Mesothelial cell of epicardium (in vitro differentiated cells): ENCODE data around the gene SOCS3. TPM values are rescaled to one million over a fixed set of nuclear protein-coding genes. Genes with fewer than 3 reads are reported as not detected.

ENCODE experiments used
- DNase-seq, 2 experiments: peaks; one replicate each; pipeline ENCODE4 v3.0.0; 2021; ENCODE audit warnings: low spot score in 2 of 2; ENCODE audit not compliant: unreplicated experiment in 2 of 2
- H3K27ac Mint-ChIP-seq: 2 replicates; pipeline ENCODE4 v1.8.0; 2021; ENCODE audit warnings: mixed read lengths
- H3K27me3 Mint-ChIP-seq: 2 replicates; pipeline ENCODE4 v1.8.0; 2021; ENCODE audit warnings: low read depth, mixed read lengths
- H3K36me3 Mint-ChIP-seq: 2 replicates; pipeline ENCODE4 v1.8.0; 2021; ENCODE audit warnings: mixed read lengths
- H3K4me1 Mint-ChIP-seq: 2 replicates; pipeline ENCODE4 v1.8.0; 2021; ENCODE audit warnings: mixed read lengths
- H3K4me3 Mint-ChIP-seq: 2 replicates; pipeline ENCODE4 v1.8.0; 2021; ENCODE audit warnings: mild to moderate bottlenecking, moderate library complexity, mixed read lengths
- H3K9me3 Mint-ChIP-seq: 2 replicates; pipeline ENCODE4 v1.8.0; 2021; ENCODE audit warnings: mixed read lengths
- total RNA-seq: library from RNA; stranded (reverse); gene quantifications from 3 replicates; pipeline ENCODE4 v1.2.1, GENCODE V29; 2021
- TF ChIP-seq, protein P1 (sequence below): fragments of 200-600 bp; sonication (generic); IDR thresholded peaks from one replicate; pipeline ENCODE4 v1.5.0; 2021; ENCODE audit warnings: antibody characterized with exemption; ENCODE audit not compliant: unreplicated experiment

The SOCS3 gene
- total RNA-seq, 1 donor from 2014 or later, result 45.7 TPM

DNA sequence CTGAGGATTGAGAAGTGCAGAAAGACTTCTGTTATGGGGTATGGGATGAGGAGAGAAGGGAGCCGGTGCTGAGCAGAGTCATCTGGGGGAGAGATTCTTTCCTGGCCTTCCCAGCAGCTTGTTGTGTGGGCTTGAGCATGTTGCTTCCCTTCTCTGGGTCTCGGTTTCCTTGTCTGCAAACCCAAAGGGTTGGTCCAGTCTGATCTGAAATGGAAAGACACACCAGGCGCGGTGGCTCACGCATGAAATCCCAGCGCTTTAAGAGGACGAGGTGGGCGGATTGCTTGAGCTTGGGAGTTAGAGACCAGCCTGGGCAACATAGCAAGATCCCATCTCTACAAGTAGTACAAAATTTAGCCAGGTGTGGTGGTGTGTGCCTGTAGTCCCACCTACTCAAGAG lies 6.0 kb downstream of the SOCS3 start:
- no peak for DNase-seq
- TF ChIP-seq, protein P1, sequence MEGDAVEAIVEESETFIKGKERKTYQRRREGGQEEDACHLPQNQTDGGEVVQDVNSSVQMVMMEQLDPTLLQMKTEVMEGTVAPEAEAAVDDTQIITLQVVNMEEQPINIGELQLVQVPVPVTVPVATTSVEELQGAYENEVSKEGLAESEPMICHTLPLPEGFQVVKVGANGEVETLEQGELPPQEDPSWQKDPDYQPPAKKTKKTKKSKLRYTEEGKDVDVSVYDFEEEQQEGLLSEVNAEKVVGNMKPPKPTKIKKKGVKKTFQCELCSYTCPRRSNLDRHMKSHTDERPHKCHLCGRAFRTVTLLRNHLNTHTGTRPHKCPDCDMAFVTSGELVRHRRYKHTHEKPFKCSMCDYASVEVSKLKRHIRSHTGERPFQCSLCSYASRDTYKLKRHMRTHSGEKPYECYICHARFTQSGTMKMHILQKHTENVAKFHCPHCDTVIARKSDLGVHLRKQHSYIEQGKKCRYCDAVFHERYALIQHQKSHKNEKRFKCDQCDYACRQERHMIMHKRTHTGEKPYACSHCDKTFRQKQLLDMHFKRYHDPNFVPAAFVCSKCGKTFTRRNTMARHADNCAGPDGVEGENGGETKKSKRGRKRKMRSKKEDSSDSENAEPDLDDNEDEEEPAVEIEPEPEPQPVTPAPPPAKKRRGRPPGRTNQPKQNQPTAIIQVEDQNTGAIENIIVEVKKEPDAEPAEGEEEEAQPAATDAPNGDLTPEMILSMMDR, result no peak
- Mint-ChIP-seq H3K27me3 (no peaks in the 10 kb centered on the region), H3K9me3 (no peaks in the 10 kb centered on the region), H3K4me1 (peaks cover 68% of the 10 kb centered on the region), H3K4me3 (peak overlapping the region; percentile 59), H3K27ac (peak overlapping the region; percentile 99), H3K36me3 (peaks cover 8% of the 10 kb centered on the region)

GRCh38 chr17:78351449-78352006 lies 8.3 kb downstream of the SOCS3 start:
- peaks cover 3% of the 10 kb centered on the region for H3K36me3 Mint-ChIP-seq
- TF ChIP-seq, protein P1, result no peak

DNA sequence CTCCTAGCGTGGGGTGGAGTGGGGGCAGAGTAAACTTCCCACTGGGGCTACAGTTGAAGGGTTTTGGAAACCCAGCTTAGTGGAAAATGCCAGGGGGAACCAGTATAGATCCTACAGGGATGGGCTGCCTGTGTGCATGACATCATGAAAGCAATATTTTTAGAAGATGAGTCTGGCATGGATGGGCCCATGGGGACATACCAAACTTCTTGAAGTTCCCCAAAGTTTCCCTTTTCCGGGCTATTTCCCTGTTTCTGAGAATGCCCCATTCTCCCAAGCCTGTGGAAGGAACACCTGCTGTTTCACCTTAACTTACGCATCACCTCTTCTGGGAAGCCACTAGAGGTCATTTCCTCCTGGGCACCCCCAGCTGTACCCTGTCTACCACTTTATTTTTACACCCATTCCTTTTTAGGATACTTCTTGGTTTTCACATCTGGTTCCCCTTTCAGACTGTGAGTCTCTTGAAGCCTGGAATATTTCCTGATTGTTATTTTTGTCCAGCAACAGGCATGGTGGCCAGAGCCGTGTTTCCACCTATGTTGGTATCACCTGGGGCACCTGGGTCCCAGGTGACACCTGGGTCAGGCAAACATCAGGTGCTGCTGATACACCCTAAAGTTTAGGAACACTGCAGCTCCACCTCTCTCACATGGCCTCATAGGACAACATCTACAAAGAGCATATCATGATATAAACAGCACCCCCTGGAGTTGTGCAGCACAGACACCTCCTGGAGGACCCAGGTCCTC lies 9.8 kb downstream of the SOCS3 start:
- TF ChIP-seq, protein P1, result no peak
- Mint-ChIP-seq H3K36me3 (no peaks in the 10 kb centered on the region), H3K9me3 (no peaks in the 10 kb centered on the region), H3K27me3 (no peaks in the 10 kb centered on the region), H3K4me3 (no peak overlapping the region), H3K27ac (no peak overlapping the region), H3K4me1 (peaks cover 33% of the 10 kb centered on the region)
- no peak for DNase-seq

More at GRCh38 chr17:78351449-78352006, 8.3 kb downstream of the SOCS3 start:
- peak in 1 of 2 experiments; percentile 61 for DNase-seq
- H3K27me3 Mint-ChIP-seq, result no peaks in the 10 kb centered on the region
- H3K27ac Mint-ChIP-seq, result peak overlapping the region; percentile 92
- H3K4me3 Mint-ChIP-seq, result peak overlapping the region; percentile 38
- H3K9me3 Mint-ChIP-seq, result no peaks in the 10 kb centered on the region
- H3K4me1 Mint-ChIP-seq, result peaks cover 46% of the 10 kb centered on the region

DNA sequence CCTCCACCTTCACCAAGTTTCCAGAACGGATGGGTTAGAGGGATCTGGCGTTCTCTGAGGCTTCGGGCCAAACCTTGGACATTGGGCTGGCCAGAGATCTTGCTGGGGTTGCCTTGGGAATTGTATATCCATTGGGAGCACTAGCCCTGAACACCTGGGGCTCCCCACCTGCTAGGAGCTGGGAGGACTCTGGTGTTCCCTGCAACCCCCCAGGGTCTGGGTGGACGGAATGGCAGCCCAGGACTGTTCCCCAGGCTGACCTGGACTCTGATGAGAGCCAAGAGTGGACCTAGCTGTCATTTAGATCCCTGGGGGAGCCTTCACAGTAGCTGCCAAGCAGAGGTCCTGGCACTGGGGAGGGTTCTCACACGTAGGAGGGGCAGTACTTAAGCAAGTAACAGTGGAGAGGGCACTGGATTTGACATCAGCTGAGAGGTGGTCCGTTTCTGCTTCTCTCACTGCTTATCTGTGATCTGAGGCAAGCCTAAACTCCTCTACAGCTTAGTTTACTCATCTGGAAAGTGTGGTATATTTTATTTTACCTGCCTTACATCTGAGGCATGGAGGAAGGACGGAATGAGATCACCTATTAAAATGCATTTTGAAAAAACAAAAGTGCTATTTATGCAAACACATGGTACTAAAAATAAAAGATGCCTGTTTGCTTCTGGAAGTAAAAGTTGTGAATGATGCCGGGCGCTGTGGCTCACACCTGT lies 11.7 kb downstream of the SOCS3 start:
- no peaks in the 10 kb centered on the region for H3K27me3 Mint-ChIP-seq
- DNase-seq, result no peak
- H3K9me3 Mint-ChIP-seq, result no peaks in the 10 kb centered on the region
- H3K36me3 Mint-ChIP-seq, result no peaks in the 10 kb centered on the region
- H3K4me3 Mint-ChIP-seq, result no peak overlapping the region
- no peak overlapping the region for H3K27ac Mint-ChIP-seq
- H3K4me1 Mint-ChIP-seq, result peaks cover 22% of the 10 kb centered on the region
- TF ChIP-seq, protein P1, result no peak

- no peak overlapping the region for H3K4me3 Mint-ChIP-seq
- H3K27ac Mint-ChIP-seq, result no peak overlapping the region
- DNase-seq, result no peak
- TF ChIP-seq, protein P1, result no peak
- no peaks in the 10 kb centered on the region for H3K9me3 Mint-ChIP-seq
- no peaks in the 10 kb centered on the region for H3K27me3 Mint-ChIP-seq
- no peaks in the 10 kb centered on the region for H3K36me3 Mint-ChIP-seq
- peaks cover 27% of the 10 kb centered on the region for H3K4me1 Mint-ChIP-seq
These were observed 12.4 kb downstream of the SOCS3 start for GRCh38 chr17:78347453-78347852.
